ENCODE data around the gene GDPD3.

Gene GDPD3

GRCh38 chr16:30092373-30093010 lies 20.8 kb downstream of the GDPD3 start:
- TF ChIP-seq CTCF (IDR thresholded peaks at IDR 0.05), result peak; percentile 92
- H3K27ac ChIP-seq, result peak overlapping the region; percentile 100
- H3K27me3 ChIP-seq, result no peaks in the 10 kb centered on the region

DNA sequence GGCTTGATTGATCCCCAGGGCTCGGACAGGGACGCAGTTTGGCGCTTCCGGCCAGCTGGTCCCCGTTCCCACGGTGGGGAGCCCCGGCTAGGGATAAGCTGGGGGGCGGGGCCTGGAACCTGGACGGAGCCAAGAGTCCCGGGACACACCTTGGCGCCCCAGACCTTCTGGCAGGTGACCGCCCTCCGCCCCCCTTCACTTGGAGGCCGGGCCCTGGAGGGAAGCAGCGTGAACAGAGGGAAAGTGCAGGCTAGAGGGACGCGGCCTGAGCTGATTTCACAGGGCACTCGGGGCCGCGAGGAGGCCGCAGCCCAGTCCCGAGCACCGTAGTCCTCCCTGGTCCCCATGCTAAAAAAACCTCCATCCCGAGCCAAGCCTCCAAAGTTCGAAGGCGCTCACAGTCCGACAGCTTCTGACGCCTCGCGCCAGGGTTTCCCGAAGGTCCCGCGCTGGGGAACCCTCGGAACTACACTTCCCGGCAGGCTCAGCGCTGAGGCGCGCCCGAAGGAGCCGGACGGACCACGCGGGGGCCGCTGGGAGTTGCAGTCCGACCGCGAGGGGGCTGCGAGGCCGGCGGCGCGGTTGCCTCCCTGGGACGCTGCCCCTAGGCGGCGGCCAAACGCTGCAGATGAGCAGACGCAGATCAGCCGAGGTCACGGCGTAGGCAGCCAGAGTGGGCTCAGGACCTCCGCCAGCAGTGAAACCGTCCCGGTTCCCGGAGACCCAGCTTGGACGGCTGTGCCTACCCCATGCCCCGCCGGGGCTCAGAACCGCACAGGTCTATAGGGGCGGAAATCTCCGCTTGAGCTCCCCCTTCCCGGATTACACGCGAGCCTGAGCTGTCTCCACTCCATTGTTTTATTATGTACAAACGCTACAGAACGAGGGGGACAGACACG lies 21.6 kb downstream of the GDPD3 start, which contains the start of gene TBX6:
Gene TBX6, minus strand, starts transcription at position 451 of the 899 bp plus-strand sequence. CDS start 731 bp downstream, outside the sequence.
- Histone ChIP-seq H3K4me1 (ENCODE audit: control insufficient read depth in 1 of 2, insufficient read depth in 1 of 2, low read depth in 1 of 2, low read length in 1 of 2) (peaks cover 67 to 68% of the 10 kb centered on the region in 2 experiments), H3K27me3 (no peaks in the 10 kb centered on the region), H3K27ac (peak within 1 kb of the TSS; percentile 100), H3K36me3 (peaks cover 34% of the 10 kb centered on the region), H3K4me3 (ENCODE audit: low read depth in 1 of 2, low read length in 1 of 2) (peak within 1 kb of the TSS; percentile 85), H3K9me3 (no peaks in the 10 kb centered on the region)
- peak; percentile 90 for TF ChIP-seq CTCF (IDR thresholded peaks at IDR 0.05)

More at GRCh38 chr16:30092373-30093010, 20.8 kb downstream of the GDPD3 start:
- Histone ChIP-seq H3K9me3 (peaks cover 7% of the 10 kb centered on the region), H3K4me1 (ENCODE audit: control insufficient read depth in 1 of 2, insufficient read depth in 1 of 2, low read depth in 1 of 2, low read length in 1 of 2) (peaks cover 66 to 68% of the 10 kb centered on the region in 2 experiments), H3K4me3 (ENCODE audit: low read depth in 1 of 2, low read length in 1 of 2) (peak overlapping the region; percentile 85), H3K36me3 (peaks cover 34% of the 10 kb centered on the region)

GRCh38 chr16:30090610-30091331 lies 22.6 kb downstream of the GDPD3 start:
- peak overlapping the region; percentile 85 for H3K4me3 ChIP-seq (ENCODE audit: low read depth in 1 of 2, low read length in 1 of 2)
- no peaks in the 10 kb centered on the region for H3K9me3 ChIP-seq
- peaks cover 70 to 72% of the 10 kb centered on the region in 2 experiments for H3K4me1 ChIP-seq (ENCODE audit: control insufficient read depth in 1 of 2, insufficient read depth in 1 of 2, low read depth in 1 of 2, low read length in 1 of 2)
- no peak for TF ChIP-seq CTCF (IDR thresholded peaks at IDR 0.05)
- H3K27ac ChIP-seq, result peak overlapping the region; percentile 100
- peaks cover 38% of the 10 kb centered on the region for H3K36me3 ChIP-seq
- no peaks in the 10 kb centered on the region for H3K27me3 ChIP-seq

GRCh38 chr16:30088832-30089624 lies 24.3 kb downstream of the GDPD3 start:
- Histone ChIP-seq H3K36me3 (peaks cover 41% of the 10 kb centered on the region), H3K27me3 (no peaks in the 10 kb centered on the region), H3K4me1 (ENCODE audit: control insufficient read depth in 1 of 2, insufficient read depth in 1 of 2, low read depth in 1 of 2, low read length in 1 of 2) (peaks cover 55 to 62% of the 10 kb centered on the region in 2 experiments), H3K9me3 (no peaks in the 10 kb centered on the region), H3K27ac (peak overlapping the region; percentile 90), H3K4me3 (ENCODE audit: low read depth in 1 of 2, low read length in 1 of 2) (no peak overlapping the region)
- no peak for TF ChIP-seq CTCF (IDR thresholded peaks at IDR 0.05)

Measured in neutrophil (primary cell).